Measurements from ENCODE around the gene ARL4A.
"Not testable (repeated sequence)": the region's sequence is repeated elsewhere in the genome, so short reads cannot be mapped to it uniquely, and the experiment has no call there.

- TF ChIP-seq ETV6 (conservative IDR thresholded peaks at IDR 0.05 in 1 of 2, IDR thresholded peaks at IDR 0.05 in 1 of 2; ENCODE audit: borderline replicate concordance in 1 of 2, low read depth in 1 of 2); GABPA (IDR thresholded peaks at IDR 0.05; ENCODE audit: low read depth); MAX (IDR thresholded peaks at IDR 0.05; ENCODE audit: low read depth, low read length); CTCF (IDR thresholded peaks at IDR 0.05 in 2 of 3, conservative IDR thresholded peaks at IDR 0.05 in 1 of 3; ENCODE audit: control insufficient read depth in 2 of 3, extremely low read depth in 1 of 3, insufficient read depth in 1 of 3, low read depth in 3 of 3, low read length in 3 of 3); MEF2A (IDR thresholded peaks at IDR 0.05; ENCODE audit: insufficient read depth, low read depth, low read length): not testable (repeated sequence)
These were observed 27.0 kb upstream of the ARL4A start for GRCh38 chr7:12660423-12660822.
